ENCODE measurements around the gene GJB3.
"Not testable (repeated sequence)": the region's sequence is repeated elsewhere in the genome, so short reads cannot be mapped to it uniquely, and the experiment has no call there.

DNA sequence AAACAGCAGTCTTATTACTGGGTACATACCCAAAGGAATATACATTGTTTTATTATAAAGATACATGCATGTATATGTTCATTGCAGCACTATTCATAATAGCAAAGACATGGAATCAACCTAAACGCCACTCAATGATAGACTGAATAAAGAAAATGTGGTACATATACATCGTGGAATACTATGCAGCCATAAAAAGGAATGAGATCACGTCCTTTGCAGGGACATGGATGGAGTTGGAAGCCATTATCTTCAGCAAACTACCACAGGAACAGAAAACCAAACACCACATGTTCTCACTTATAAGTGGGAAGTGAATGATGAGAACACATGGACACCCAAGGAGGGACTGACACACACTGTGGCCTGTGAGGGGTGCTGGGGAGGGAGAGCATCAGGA is 29.8 kb downstream of the GJB3 start:
- not testable (repeated sequence) for TF ChIP-seq EZH2 (optimal IDR thresholded peaks at IDR 0.05; ENCODE audit: low read depth, low read length); EZH2phosphoT487 (IDR thresholded peaks at IDR 0.05; ENCODE audit: low read length)
- TF ChIP-seq, protein P1, sequence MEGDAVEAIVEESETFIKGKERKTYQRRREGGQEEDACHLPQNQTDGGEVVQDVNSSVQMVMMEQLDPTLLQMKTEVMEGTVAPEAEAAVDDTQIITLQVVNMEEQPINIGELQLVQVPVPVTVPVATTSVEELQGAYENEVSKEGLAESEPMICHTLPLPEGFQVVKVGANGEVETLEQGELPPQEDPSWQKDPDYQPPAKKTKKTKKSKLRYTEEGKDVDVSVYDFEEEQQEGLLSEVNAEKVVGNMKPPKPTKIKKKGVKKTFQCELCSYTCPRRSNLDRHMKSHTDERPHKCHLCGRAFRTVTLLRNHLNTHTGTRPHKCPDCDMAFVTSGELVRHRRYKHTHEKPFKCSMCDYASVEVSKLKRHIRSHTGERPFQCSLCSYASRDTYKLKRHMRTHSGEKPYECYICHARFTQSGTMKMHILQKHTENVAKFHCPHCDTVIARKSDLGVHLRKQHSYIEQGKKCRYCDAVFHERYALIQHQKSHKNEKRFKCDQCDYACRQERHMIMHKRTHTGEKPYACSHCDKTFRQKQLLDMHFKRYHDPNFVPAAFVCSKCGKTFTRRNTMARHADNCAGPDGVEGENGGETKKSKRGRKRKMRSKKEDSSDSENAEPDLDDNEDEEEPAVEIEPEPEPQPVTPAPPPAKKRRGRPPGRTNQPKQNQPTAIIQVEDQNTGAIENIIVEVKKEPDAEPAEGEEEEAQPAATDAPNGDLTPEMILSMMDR (IDR thresholded peaks at IDR 0.05; ENCODE audit: low read length): not testable (repeated sequence)

Measured in MM.1S (cell line).